ENCODE data around the gene CCR4.

The CCR4 gene

GRCh38 chr3:32946973-32947788 lies 4.3 kb upstream of the CCR4 start:
- Histone ChIP-seq H3K4me1 (ENCODE audit: control insufficient read depth, low read depth, low read length) (no peaks in the 10 kb centered on the region), H3K79me2 (ENCODE audit: control insufficient read depth, insufficient read depth, low read length) (no peaks in the 10 kb centered on the region), H2BK120ac (ENCODE audit: low read depth, low read length) (no peak overlapping the region), H2AK5ac (ENCODE audit: low read length) (no peak overlapping the region), H2BK15ac (replicated peaks; ENCODE audit: low read depth) (no peak overlapping the region), H3K79me1 (ENCODE audit: low read length) (no peaks in the 10 kb centered on the region), H3K27ac (ENCODE audit: low read depth, low read length) (no peak overlapping the region), H3K18ac (ENCODE audit: low read length) (no peak overlapping the region), H3K23ac (ENCODE audit: low read length) (no peak overlapping the region), H3K4me3 (ENCODE audit: low read length) (no peak overlapping the region), H3K4ac (ENCODE audit: low read depth, low read length) (no peak overlapping the region), H4K5ac (ENCODE audit: low read length) (no peak overlapping the region), H3K56ac (ENCODE audit: low read length) (no peak overlapping the region), H3K9ac (ENCODE audit: low read length) (no peak overlapping the region), H3K27me3 (ENCODE audit: insufficient read depth, low read length, poor library complexity) (no peaks in the 10 kb centered on the region), H3K36me3 (ENCODE audit: control insufficient read depth, insufficient read depth, low read length) (no peaks in the 10 kb centered on the region), H4K8ac (ENCODE audit: low read depth, low read length) (no peak overlapping the region), H2BK5ac (ENCODE audit: low read length) (no peak overlapping the region), H3K4me2 (ENCODE audit: low read length) (no peak overlapping the region)
- WGBS (ENCODE audit: extremely low coverage, insufficient coverage, low lambda C conversion rate) = no CpG with 5 or more reads among the region's 5 CpGs
- no peak for DNase-seq

- Histone ChIP-seq H3K4me3 (ENCODE audit: low read length) (no peak overlapping the region), H2BK120ac (ENCODE audit: low read depth, low read length) (no peak overlapping the region), H3K18ac (ENCODE audit: low read length) (no peak overlapping the region), H3K56ac (ENCODE audit: low read length) (no peak overlapping the region), H3K27ac (ENCODE audit: low read depth, low read length) (no peak overlapping the region), H4K5ac (ENCODE audit: low read length) (no peak overlapping the region), H3K79me1 (ENCODE audit: low read length) (no peaks in the 10 kb centered on the region), H4K8ac (ENCODE audit: low read depth, low read length) (no peak overlapping the region), H3K4me1 (ENCODE audit: control insufficient read depth, low read depth, low read length) (no peaks in the 10 kb centered on the region), H3K4ac (ENCODE audit: low read depth, low read length) (no peak overlapping the region), H3K79me2 (ENCODE audit: control insufficient read depth, insufficient read depth, low read length) (no peaks in the 10 kb centered on the region), H3K23ac (ENCODE audit: low read length) (no peak overlapping the region), H3K27me3 (ENCODE audit: insufficient read depth, low read length, poor library complexity) (no peaks in the 10 kb centered on the region), H2BK5ac (ENCODE audit: low read length) (no peak overlapping the region), H3K9ac (ENCODE audit: low read length) (no peak overlapping the region), H2AK5ac (ENCODE audit: low read length) (no peak overlapping the region), H3K36me3 (ENCODE audit: control insufficient read depth, insufficient read depth, low read length) (no peaks in the 10 kb centered on the region), H3K4me2 (ENCODE audit: low read length) (no peak overlapping the region), H2BK15ac (replicated peaks; ENCODE audit: low read depth) (no peak overlapping the region)
- DNase-seq = peak; percentile 90
- WGBS (ENCODE audit: extremely low coverage, insufficient coverage, low lambda C conversion rate) = no CpG with 5 or more reads among the region's 7 CpGs
Observed at GRCh38 chr3:32947789-32948238, 3.6 kb upstream of the CCR4 start.

GRCh38 chr3:32948625-32949445 lies 2.6 kb upstream of the CCR4 start:
- Histone ChIP-seq H3K4ac (ENCODE audit: low read depth, low read length) (no peak overlapping the region), H3K18ac (ENCODE audit: low read length) (no peak overlapping the region), H3K4me2 (ENCODE audit: low read length) (no peak overlapping the region), H3K23ac (ENCODE audit: low read length) (no peak overlapping the region), H3K36me3 (ENCODE audit: control insufficient read depth, insufficient read depth, low read length) (no peaks in the 10 kb centered on the region), H2BK120ac (ENCODE audit: low read depth, low read length) (no peak overlapping the region), H3K9ac (ENCODE audit: low read length) (no peak overlapping the region), H3K4me1 (ENCODE audit: control insufficient read depth, low read depth, low read length) (no peaks in the 10 kb centered on the region), H2BK5ac (ENCODE audit: low read length) (no peak overlapping the region), H3K56ac (ENCODE audit: low read length) (no peak overlapping the region), H3K79me2 (ENCODE audit: control insufficient read depth, insufficient read depth, low read length) (no peaks in the 10 kb centered on the region), H3K27me3 (ENCODE audit: insufficient read depth, low read length, poor library complexity) (no peaks in the 10 kb centered on the region), H3K79me1 (ENCODE audit: low read length) (no peaks in the 10 kb centered on the region), H2AK5ac (ENCODE audit: low read length) (no peak overlapping the region), H2BK15ac (replicated peaks; ENCODE audit: low read depth) (no peak overlapping the region), H3K4me3 (ENCODE audit: low read length) (no peak overlapping the region), H4K8ac (ENCODE audit: low read depth, low read length) (no peak overlapping the region), H4K5ac (ENCODE audit: low read length) (no peak overlapping the region), H3K27ac (ENCODE audit: low read depth, low read length) (no peak overlapping the region)
- whole genome bisulfite sequencing (ENCODE audit: extremely low coverage, insufficient coverage, low lambda C conversion rate) = no CpG with 5 or more reads among the region's 10 CpGs
- DNase-seq = no peak

- Histone ChIP-seq H3K27me3 (ENCODE audit: insufficient read depth, low read length, poor library complexity) (no peaks in the 10 kb centered on the region), H3K4me1 (ENCODE audit: control insufficient read depth, low read depth, low read length) (no peaks in the 10 kb centered on the region), H3K4me2 (ENCODE audit: low read length) (no peak overlapping the region), H2BK5ac (ENCODE audit: low read length) (no peak overlapping the region), H3K9ac (ENCODE audit: low read length) (no peak overlapping the region), H3K79me1 (ENCODE audit: low read length) (no peaks in the 10 kb centered on the region), H3K27ac (ENCODE audit: low read depth, low read length) (no peak overlapping the region), H3K79me2 (ENCODE audit: control insufficient read depth, insufficient read depth, low read length) (no peaks in the 10 kb centered on the region), H3K36me3 (ENCODE audit: control insufficient read depth, insufficient read depth, low read length) (no peaks in the 10 kb centered on the region), H2AK5ac (ENCODE audit: low read length) (no peak overlapping the region), H4K8ac (ENCODE audit: low read depth, low read length) (no peak overlapping the region), H3K18ac (ENCODE audit: low read length) (no peak overlapping the region), H2BK15ac (replicated peaks; ENCODE audit: low read depth) (no peak overlapping the region), H3K4me3 (ENCODE audit: low read length) (no peak overlapping the region), H3K4ac (ENCODE audit: low read depth, low read length) (no peak overlapping the region), H4K5ac (ENCODE audit: low read length) (no peak overlapping the region), H3K23ac (ENCODE audit: low read length) (no peak overlapping the region), H2BK120ac (ENCODE audit: low read depth, low read length) (no peak overlapping the region), H3K56ac (ENCODE audit: low read length) (no peak overlapping the region)
- WGBS (ENCODE audit: extremely low coverage, insufficient coverage, low lambda C conversion rate) = no CpG with 5 or more reads among the region's 3 CpGs
- no peak for DNase-seq
Observed at GRCh38 chr3:32950516-32950915, 928 bp upstream of the CCR4 start.

GRCh38 chr3:32952369-32953077 lies 1.1 kb downstream of the CCR4 start:
- no peak for DNase-seq
- Histone ChIP-seq H3K4me3 (ENCODE audit: low read length) (no peak overlapping the region), H2BK15ac (replicated peaks; ENCODE audit: low read depth) (no peak overlapping the region)

More at GRCh38 chr3:32952369-32953077, 1.1 kb downstream of the CCR4 start:
- H3K23ac ChIP-seq (ENCODE audit: low read length) = no peak overlapping the region
- H3K9ac ChIP-seq (ENCODE audit: low read length) = no peak overlapping the region
- no peak overlapping the region for H4K8ac ChIP-seq (ENCODE audit: low read depth, low read length)
- H2BK5ac ChIP-seq (ENCODE audit: low read length) = no peak overlapping the region
- H3K79me2 ChIP-seq (ENCODE audit: control insufficient read depth, insufficient read depth, low read length) = no peaks in the 10 kb centered on the region
- no peak overlapping the region for H4K5ac ChIP-seq (ENCODE audit: low read length)
- no peaks in the 10 kb centered on the region for H3K4me1 ChIP-seq (ENCODE audit: control insufficient read depth, low read depth, low read length)
- H3K36me3 ChIP-seq (ENCODE audit: control insufficient read depth, insufficient read depth, low read length) = no peaks in the 10 kb centered on the region
- WGBS (ENCODE audit: extremely low coverage, insufficient coverage, low lambda C conversion rate) = 100% methylated on average over 2 of the region's 11 CpGs
- H3K18ac ChIP-seq (ENCODE audit: low read length) = no peak overlapping the region
- H3K4me2 ChIP-seq (ENCODE audit: low read length) = no peak overlapping the region
- no peak overlapping the region for H3K4ac ChIP-seq (ENCODE audit: low read depth, low read length)
- H2BK120ac ChIP-seq (ENCODE audit: low read depth, low read length) = no peak overlapping the region
- H3K27ac ChIP-seq (ENCODE audit: low read depth, low read length) = no peak overlapping the region
- no peaks in the 10 kb centered on the region for H3K79me1 ChIP-seq (ENCODE audit: low read length)
- no peak overlapping the region for H3K56ac ChIP-seq (ENCODE audit: low read length)
- no peak overlapping the region for H2AK5ac ChIP-seq (ENCODE audit: low read length)
- H3K27me3 ChIP-seq (ENCODE audit: insufficient read depth, low read length, poor library complexity) = no peaks in the 10 kb centered on the region
